Epithelial cell of proximal tubule (primary cell): ENCODE results near the gene LUC7L2. TPM values are rescaled to one million over a fixed set of nuclear protein-coding genes. Genes with fewer than 3 reads are reported as not detected.
A peak's percentile ranks its signal among the peaks of the same experiment; 100 is the strongest.

ENCODE experiments used
- DNase-seq: peaks from one replicate; pipeline ENCODE4 v3.0.0-alpha.2; 2011; ENCODE audit warnings: low read depth
- H3K4me3 ChIP-seq: 2 replicates; pipeline ENCODE4 v1.5.1; 2011; ENCODE audit warnings: low read depth, mild to moderate bottlenecking, low read length
- CTCF ChIP-seq: conservative IDR thresholded peaks from 2 replicates; pipeline ENCODE4 v1.5.1; 2012; ENCODE audit warnings: low read depth, mild to moderate bottlenecking, low read length
- total RNA-seq: library from RNA; depleted of rRNA; stranded (reverse); fragments of >200 nt; gene quantifications from 2 replicates; pipeline ENCODE4 v1.2.3, GENCODE V29; 2015

The LUC7L2 gene
- total RNA-seq, 1 donor from 2014 or later, result 56.0 TPM

DNA sequence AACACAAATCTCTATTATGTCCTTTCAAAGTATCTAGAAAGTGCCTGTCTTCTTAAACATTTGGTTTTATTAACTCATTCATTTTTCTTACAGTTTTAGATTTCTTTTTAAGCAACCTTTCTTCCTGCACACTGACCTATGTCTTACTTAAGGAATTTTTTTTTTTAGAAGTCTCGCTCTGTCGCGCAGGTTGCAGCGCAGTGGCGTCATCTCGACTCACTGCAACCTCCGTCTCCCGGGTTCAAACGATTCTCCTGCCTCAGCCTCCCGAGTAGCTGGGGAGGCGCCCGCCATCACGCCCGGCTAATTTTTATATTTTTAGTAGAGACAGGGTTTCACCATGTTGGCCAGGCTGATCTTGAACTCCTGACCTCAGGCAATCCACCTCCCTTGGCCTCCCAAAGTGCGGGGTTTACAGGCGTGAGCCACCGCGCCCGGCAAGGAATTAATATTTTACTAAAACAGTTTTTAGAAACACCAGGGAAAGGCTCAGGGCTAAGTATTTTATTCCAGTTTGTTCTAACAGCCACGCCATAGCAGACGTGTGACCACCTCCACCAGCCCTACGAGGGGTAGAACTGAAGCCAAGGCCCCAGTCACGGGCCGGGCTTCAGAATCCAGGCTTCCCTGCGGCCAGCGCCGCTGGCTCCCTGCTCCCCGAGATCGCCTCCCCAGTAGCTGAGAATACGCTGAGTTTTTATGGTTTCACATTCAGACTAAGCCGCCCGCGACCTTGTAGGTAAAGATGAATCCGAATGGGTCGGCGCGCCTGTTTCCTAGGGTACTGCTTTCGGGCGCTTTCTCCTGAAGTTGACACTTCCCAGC, 941 bp upstream of the LUC7L2 start:
- peak overlapping the region; percentile 87 for H3K4me3 ChIP-seq
- TF ChIP-seq CTCF, result no peak
- no peak for DNase-seq

- peak overlapping the region; percentile 87 for H3K4me3 ChIP-seq
- DNase-seq, result no peak
- no peak for TF ChIP-seq CTCF
These were observed 685 bp downstream of the LUC7L2 start for GRCh38 chr7:139360210-139360947.

DNA sequence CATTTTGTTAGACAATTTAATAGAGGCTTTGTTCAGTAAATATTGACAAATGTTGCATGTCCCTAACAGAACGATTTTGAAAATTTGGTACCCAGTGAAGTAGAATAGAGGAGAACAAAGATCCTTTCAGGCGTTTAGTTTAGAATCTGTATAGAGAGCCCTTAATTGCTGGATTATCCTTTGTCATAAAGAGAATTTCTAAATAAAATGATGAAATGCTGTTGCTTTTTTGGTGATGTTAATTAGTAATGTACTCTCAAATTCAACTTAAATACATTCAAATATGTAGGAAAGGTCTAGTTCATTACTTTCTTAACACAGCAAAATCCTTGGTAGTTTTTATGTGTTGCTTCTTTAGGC, 1.2 kb downstream of the LUC7L2 start:
- no peak for DNase-seq
- no peak for TF ChIP-seq CTCF
- peak overlapping the region; percentile 87 for H3K4me3 ChIP-seq

- TF ChIP-seq CTCF, result no peak
- no peak for DNase-seq
- H3K4me3 ChIP-seq, result peak overlapping the region; percentile 87
These were observed 1.8 kb downstream of the LUC7L2 start for GRCh38 chr7:139361523-139361922.

- DNase-seq, result no peak
- H3K4me3 ChIP-seq, result peak overlapping the region; percentile 87
- no peak for TF ChIP-seq CTCF
These were observed 2.6 kb downstream of the LUC7L2 start for GRCh38 chr7:139362302-139362701.

- H3K4me3 ChIP-seq, result peak overlapping the region; percentile 16
- no peak for DNase-seq
- TF ChIP-seq CTCF, result no peak
These were observed 3.3 kb downstream of the LUC7L2 start for GRCh38 chr7:139362981-139363380.
